Measurements from ENCODE around the gene IFIT2.

IFIT2 gene

DNA sequence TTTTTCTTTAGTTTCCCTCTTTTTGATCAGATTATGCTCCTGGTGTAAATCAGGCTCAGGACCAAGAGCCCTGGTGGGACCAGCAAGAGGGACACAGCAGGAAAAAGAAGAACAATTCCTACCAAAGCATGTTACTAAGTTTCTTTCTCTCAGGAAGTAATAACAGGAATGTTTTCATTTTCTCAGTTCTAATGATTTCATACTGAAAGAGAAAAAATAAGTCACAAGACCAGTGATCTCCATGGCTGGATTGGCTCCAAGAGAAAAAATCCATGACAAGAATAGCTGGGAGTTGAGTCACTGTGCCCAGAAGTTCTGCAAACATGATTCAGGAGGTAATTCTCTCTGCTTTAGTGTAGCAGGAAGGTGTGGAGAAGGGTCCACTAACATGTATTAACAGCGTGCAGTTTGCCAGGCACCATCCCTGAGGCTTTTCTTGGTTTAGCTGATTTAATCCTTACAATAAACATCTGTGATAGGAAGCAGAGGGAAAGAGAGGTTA, 23.8 kb upstream of the IFIT2 start:
- Histone ChIP-seq H3K4me1 (ENCODE audit: insufficient read depth, low read length, severe bottlenecking) (no peaks in the 10 kb centered on the region), H3K27ac (ENCODE audit: low read depth, low read length, poor library complexity, severe bottlenecking) (no peak overlapping the region), H3K9ac (ENCODE audit: low read length) (no peak overlapping the region), H3K9me2 (ENCODE audit: low read depth, low read length) (no peaks in the 10 kb centered on the region), H3K4me2 (ENCODE audit: low read length) (no peak overlapping the region), H3K4me3 (ENCODE audit: low read depth, low read length, poor library complexity, severe bottlenecking) (no peak overlapping the region), H3K36me3 (ENCODE audit: insufficient read depth, low read length) (no peaks in the 10 kb centered on the region), H3K79me2 (ENCODE audit: insufficient read depth, low read length) (no peaks in the 10 kb centered on the region), H2AFZ (ENCODE audit: low read length) (no peak overlapping the region), H3F3A (ENCODE audit: insufficient read depth, low read length) (no peaks in the 10 kb centered on the region), H3K27me3 (ENCODE audit: insufficient read depth, low read length) (no peaks in the 10 kb centered on the region), H3K9me3 (ENCODE audit: low read length) (no peaks in the 10 kb centered on the region), H4K20me1 (ENCODE audit: insufficient read depth, low read length) (no peaks in the 10 kb centered on the region)
- no peak for TF ChIP-seq EZH2 (IDR thresholded peaks at IDR 0.05; ENCODE audit: borderline replicate concordance, low read length)
- TF ChIP-seq, protein P1, sequence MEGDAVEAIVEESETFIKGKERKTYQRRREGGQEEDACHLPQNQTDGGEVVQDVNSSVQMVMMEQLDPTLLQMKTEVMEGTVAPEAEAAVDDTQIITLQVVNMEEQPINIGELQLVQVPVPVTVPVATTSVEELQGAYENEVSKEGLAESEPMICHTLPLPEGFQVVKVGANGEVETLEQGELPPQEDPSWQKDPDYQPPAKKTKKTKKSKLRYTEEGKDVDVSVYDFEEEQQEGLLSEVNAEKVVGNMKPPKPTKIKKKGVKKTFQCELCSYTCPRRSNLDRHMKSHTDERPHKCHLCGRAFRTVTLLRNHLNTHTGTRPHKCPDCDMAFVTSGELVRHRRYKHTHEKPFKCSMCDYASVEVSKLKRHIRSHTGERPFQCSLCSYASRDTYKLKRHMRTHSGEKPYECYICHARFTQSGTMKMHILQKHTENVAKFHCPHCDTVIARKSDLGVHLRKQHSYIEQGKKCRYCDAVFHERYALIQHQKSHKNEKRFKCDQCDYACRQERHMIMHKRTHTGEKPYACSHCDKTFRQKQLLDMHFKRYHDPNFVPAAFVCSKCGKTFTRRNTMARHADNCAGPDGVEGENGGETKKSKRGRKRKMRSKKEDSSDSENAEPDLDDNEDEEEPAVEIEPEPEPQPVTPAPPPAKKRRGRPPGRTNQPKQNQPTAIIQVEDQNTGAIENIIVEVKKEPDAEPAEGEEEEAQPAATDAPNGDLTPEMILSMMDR (IDR thresholded peaks at IDR 0.05; ENCODE audit: low read length), result no peak

DNA sequence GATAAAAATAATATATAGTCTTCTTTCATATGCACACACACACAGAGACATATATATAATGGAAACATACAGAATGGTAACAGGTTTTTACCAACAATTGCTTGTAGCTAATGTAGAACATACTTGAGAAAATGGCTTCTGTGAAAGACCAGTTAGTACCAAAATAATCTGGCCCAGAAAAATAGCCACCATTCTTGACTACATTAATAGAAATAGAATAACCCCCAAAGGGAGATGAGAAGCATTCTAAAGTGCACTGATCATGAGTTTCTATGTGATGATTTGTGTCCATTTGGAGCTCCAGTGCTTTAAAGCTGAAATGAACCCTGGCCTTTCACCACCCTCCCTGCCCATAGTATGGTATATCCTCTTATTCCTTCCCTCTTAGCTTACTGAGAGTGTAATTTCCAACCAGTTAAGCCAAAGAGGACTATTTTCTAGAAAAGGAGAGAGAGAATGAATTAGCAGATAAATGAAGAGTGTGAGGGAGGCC, 22.9 kb upstream of the IFIT2 start:
- H3K4me2 ChIP-seq (ENCODE audit: low read length), result no peak overlapping the region
- no peaks in the 10 kb centered on the region for H3K27me3 ChIP-seq (ENCODE audit: insufficient read depth, low read length)
- H3K27ac ChIP-seq (ENCODE audit: low read depth, low read length, poor library complexity, severe bottlenecking), result no peak overlapping the region
- no peaks in the 10 kb centered on the region for H3K9me3 ChIP-seq (ENCODE audit: low read length)
- H3K36me3 ChIP-seq (ENCODE audit: insufficient read depth, low read length), result no peaks in the 10 kb centered on the region
- H4K20me1 ChIP-seq (ENCODE audit: insufficient read depth, low read length), result no peaks in the 10 kb centered on the region
- no peaks in the 10 kb centered on the region for H3F3A ChIP-seq (ENCODE audit: insufficient read depth, low read length)
- H3K9me2 ChIP-seq (ENCODE audit: low read depth, low read length), result no peaks in the 10 kb centered on the region
- no peak overlapping the region for H2AFZ ChIP-seq (ENCODE audit: low read length)
- TF ChIP-seq EZH2 (IDR thresholded peaks at IDR 0.05; ENCODE audit: borderline replicate concordance, low read length), result no peak
- TF ChIP-seq, protein P1 (IDR thresholded peaks at IDR 0.05; ENCODE audit: low read length), result no peak
- H3K4me3 ChIP-seq (ENCODE audit: low read depth, low read length, poor library complexity, severe bottlenecking), result no peak overlapping the region
- H3K79me2 ChIP-seq (ENCODE audit: insufficient read depth, low read length), result no peaks in the 10 kb centered on the region
- no peak overlapping the region for H3K9ac ChIP-seq (ENCODE audit: low read length)
- H3K4me1 ChIP-seq (ENCODE audit: insufficient read depth, low read length, severe bottlenecking), result no peaks in the 10 kb centered on the region

DNA sequence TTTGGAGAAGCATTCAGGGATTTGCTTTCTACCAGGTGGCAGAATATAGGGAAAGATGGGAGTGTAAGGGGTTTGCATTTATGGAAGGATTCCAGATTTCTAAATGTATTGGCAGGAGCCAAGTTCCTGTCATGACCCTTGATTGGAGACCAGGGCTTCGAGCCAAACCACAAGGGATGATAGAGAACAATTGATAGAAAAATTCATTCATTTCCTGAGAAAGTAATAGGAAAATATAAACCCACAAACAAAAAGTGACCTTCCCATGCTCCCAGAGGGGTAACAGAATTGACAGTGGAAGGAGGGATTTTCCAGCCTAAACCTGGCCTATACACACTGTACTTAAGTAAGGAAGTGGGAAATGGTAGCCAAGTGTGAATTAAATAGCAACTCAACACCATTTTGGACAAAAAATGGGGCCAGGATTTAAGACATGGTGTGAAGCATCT, 22.4 kb upstream of the IFIT2 start:
- no peak overlapping the region for H3K9ac ChIP-seq (ENCODE audit: low read length)
- H2AFZ ChIP-seq (ENCODE audit: low read length), result no peak overlapping the region
- H3K9me3 ChIP-seq (ENCODE audit: low read length), result no peaks in the 10 kb centered on the region
- no peak overlapping the region for H3K4me2 ChIP-seq (ENCODE audit: low read length)
- TF ChIP-seq, protein P1 (IDR thresholded peaks at IDR 0.05; ENCODE audit: low read length), result no peak
- TF ChIP-seq EZH2 (IDR thresholded peaks at IDR 0.05; ENCODE audit: borderline replicate concordance, low read length), result no peak
- no peaks in the 10 kb centered on the region for H3K36me3 ChIP-seq (ENCODE audit: insufficient read depth, low read length)
- no peaks in the 10 kb centered on the region for H3F3A ChIP-seq (ENCODE audit: insufficient read depth, low read length)
- no peaks in the 10 kb centered on the region for H3K79me2 ChIP-seq (ENCODE audit: insufficient read depth, low read length)
- H3K4me3 ChIP-seq (ENCODE audit: low read depth, low read length, poor library complexity, severe bottlenecking), result no peak overlapping the region
- no peak overlapping the region for H3K27ac ChIP-seq (ENCODE audit: low read depth, low read length, poor library complexity, severe bottlenecking)
- H3K27me3 ChIP-seq (ENCODE audit: insufficient read depth, low read length), result no peaks in the 10 kb centered on the region
- no peaks in the 10 kb centered on the region for H4K20me1 ChIP-seq (ENCODE audit: insufficient read depth, low read length)
- no peaks in the 10 kb centered on the region for H3K4me1 ChIP-seq (ENCODE audit: insufficient read depth, low read length, severe bottlenecking)
- no peaks in the 10 kb centered on the region for H3K9me2 ChIP-seq (ENCODE audit: low read depth, low read length)
